NOMO-1 (cell line): ENCODE data around the gene CAMKV.
"Not testable (repeated sequence)": the region's sequence is repeated elsewhere in the genome, so short reads cannot be mapped to it uniquely, and the experiment has no call there.

Source experiments
- DNase-seq, 2 experiments: peaks; one replicate each; lab custom pipeline; 2025; ENCODE audit not compliant: unreplicated experiment in 2 of 2; lab: John Stamatoyannopoulos, UW

The CAMKV gene

GRCh38 chr3:49869525-49870126 lies at the start of gene CAMKV:
CAMKV (minus strand) TSS chr3:49869906; CDS start chr3:49862388, 7,518 bp downstream.
- DNase-seq: peak; percentile 16 to 30

- peak; percentile 66 to 80 for DNase-seq
Measured at GRCh38 chr3:49917806-49918590, 48.3 kb upstream of the CAMKV start.

- no peak for DNase-seq
Measured at GRCh38 chr3:49916686-49917085, 47.0 kb upstream of the CAMKV start.

- no peak for DNase-seq
Measured at GRCh38 chr3:49914906-49915305, 45.2 kb upstream of the CAMKV start.

GRCh38 chr3:49912881-49913281 lies 43.2 kb upstream of the CAMKV start:
- DNase-seq: no peak

- no peak for DNase-seq
Measured at GRCh38 chr3:49911611-49912010, 41.9 kb upstream of the CAMKV start.

- no peak for DNase-seq
Measured at GRCh38 chr3:49911124-49911420, 41.4 kb upstream of the CAMKV start.

GRCh38 chr3:49910409-49911123 lies 40.9 kb upstream of the CAMKV start:
- DNase-seq: no peak

- no peak for DNase-seq
Measured at GRCh38 chr3:49908373-49909199, 38.9 kb upstream of the CAMKV start.

- DNase-seq: peak; percentile 14 to 16
Measured at GRCh38 chr3:49906073-49906743, 36.5 kb upstream of the CAMKV start.

- DNase-seq: not testable (repeated sequence)
Measured at GRCh38 chr3:49904448-49904847, 34.7 kb upstream of the CAMKV start.

GRCh38 chr3:49903451-49904424 lies 34.0 kb upstream of the CAMKV start, which contains the start of gene MST1R:
MST1R (minus strand) TSS chr3:49903873; CDS start chr3:49903609, 264 bp downstream.
- peak; percentile 63 to 92 for DNase-seq

- no peak for DNase-seq
Measured at GRCh38 chr3:49902511-49903345, 33.0 kb upstream of the CAMKV start.

- DNase-seq: no peak
Measured at GRCh38 chr3:49901366-49902339, 31.9 kb upstream of the CAMKV start.

GRCh38 chr3:49900491-49901153 lies 30.9 kb upstream of the CAMKV start:
- no peak for DNase-seq

- DNase-seq: peak; percentile 35 to 57
Measured at GRCh38 chr3:49899815-49900214, 30.1 kb upstream of the CAMKV start.

GRCh38 chr3:49898991-49899390 lies 29.3 kb upstream of the CAMKV start:
- DNase-seq: no peak
